WERI-Rb-1 (cell line): ENCODE results near the gene FBLN7.

Source experiments
- DNase-seq: peaks from one replicate; pipeline ENCODE4 v3.0.0-alpha.2; 2020
- H3K27ac ChIP-seq: fragments of 250-450 bp; sonication (Bioruptor Pico); 2 replicates; pipeline ENCODE4 v1.5.1; 2020; ENCODE audit warnings: mild to moderate bottlenecking, moderate library complexity
- H3K27me3 ChIP-seq: fragments of 250-450 bp; sonication (Bioruptor Pico); 2 replicates; pipeline ENCODE4 v1.5.1; 2021; ENCODE audit warnings: mild to moderate bottlenecking, low read depth, moderate library complexity; ENCODE audit not compliant: insufficient read depth, severe bottlenecking
- H3K36me3 ChIP-seq: fragments of 250-450 bp; sonication (Bioruptor Pico); 2 replicates; pipeline ENCODE4 v1.5.1; 2020; ENCODE audit warnings: mild to moderate bottlenecking, moderate library complexity
- H3K4me3 ChIP-seq: 2 replicates; pipeline ENCODE4 v1.5.1; 2011; ENCODE audit warnings: low read depth, mild to moderate bottlenecking, control low read depth, low read length
- H3K9me3 ChIP-seq: fragments of 250-450 bp; sonication (Bioruptor Pico); 2 replicates; pipeline ENCODE4 v1.5.1; 2021; ENCODE audit warnings: mild to moderate bottlenecking, moderate library complexity; ENCODE audit not compliant: severe bottlenecking
- CTCF ChIP-seq: IDR thresholded peaks from 2 replicates; pipeline ENCODE4 v1.5.1; 2011; ENCODE audit warnings: low read depth, mild to moderate bottlenecking, control low read depth, inconsistent platforms, low read length

The FBLN7 gene

GRCh38 chr2:112162956-112163355, 24.8 kb downstream of the FBLN7 start:
- Histone ChIP-seq H3K27ac (no peak overlapping the region), H3K36me3 (no peaks in the 10 kb centered on the region), H3K9me3 (no peaks in the 10 kb centered on the region), H3K4me3 (no peak overlapping the region), H3K27me3 (no peaks in the 10 kb centered on the region)
- DNase-seq, result no peak
- TF ChIP-seq CTCF, result no peak

DNA sequence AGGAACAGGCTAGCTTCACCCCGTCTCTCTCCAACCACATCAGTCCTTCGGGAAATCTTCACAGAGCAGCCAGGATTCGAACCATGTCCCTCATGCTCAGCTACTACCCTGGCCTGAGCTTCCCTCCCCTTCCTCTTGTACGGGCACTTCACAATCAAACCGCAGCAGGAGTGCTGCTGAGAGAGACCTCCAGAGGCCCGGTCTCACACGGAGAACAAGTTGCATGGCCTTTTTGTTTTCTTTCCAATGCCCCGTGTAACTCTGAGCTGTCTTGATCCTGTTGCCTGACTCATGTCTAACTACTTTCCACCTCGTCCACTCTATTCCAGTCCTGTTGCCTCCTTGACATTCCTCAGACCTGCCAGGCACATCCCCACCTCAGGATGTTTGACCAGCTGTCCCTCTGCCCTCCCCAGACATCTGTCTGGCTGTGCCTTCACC, 25.4 kb downstream of the FBLN7 start:
- Histone ChIP-seq H3K4me3 (no peak overlapping the region), H3K36me3 (no peaks in the 10 kb centered on the region), H3K27me3 (no peaks in the 10 kb centered on the region), H3K27ac (no peak overlapping the region), H3K9me3 (no peaks in the 10 kb centered on the region)
- DNase-seq, result no peak
- no peak for TF ChIP-seq CTCF

DNA sequence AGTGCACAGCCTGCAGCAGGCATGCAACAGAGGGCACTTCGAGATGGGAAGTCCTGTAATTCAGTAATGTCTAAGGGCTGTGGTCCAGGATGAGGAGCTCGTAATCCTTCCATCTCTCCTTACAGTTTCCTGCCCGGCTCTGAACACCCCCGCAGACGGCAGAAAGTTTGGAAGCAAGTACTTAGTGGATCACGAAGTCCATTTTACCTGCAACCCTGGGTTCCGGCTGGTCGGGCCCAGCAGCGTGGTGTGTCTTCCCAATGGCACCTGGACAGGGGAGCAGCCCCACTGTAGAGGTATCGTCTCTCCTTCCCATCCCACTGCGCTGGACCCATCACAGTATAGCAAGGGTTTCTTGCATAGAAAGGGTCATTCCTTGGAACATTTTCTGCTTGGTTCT, 26.7 kb downstream of the FBLN7 start:
- DNase-seq, result no peak
- H3K27me3 ChIP-seq, result no peaks in the 10 kb centered on the region
- no peak for TF ChIP-seq CTCF

GRCh38 chr2:112165296-112165695, 27.1 kb downstream of the FBLN7 start:
- no peaks in the 10 kb centered on the region for H3K9me3 ChIP-seq
- DNase-seq, result no peak
- no peak overlapping the region for H3K4me3 ChIP-seq
- no peaks in the 10 kb centered on the region for H3K36me3 ChIP-seq
- H3K27me3 ChIP-seq, result no peaks in the 10 kb centered on the region
- no peak for TF ChIP-seq CTCF
- H3K27ac ChIP-seq, result no peak overlapping the region

More for the DNA sequence above, 26.7 kb downstream of the FBLN7 start:
- Histone ChIP-seq H3K4me3 (no peak overlapping the region), H3K36me3 (no peaks in the 10 kb centered on the region), H3K27ac (no peak overlapping the region), H3K9me3 (no peaks in the 10 kb centered on the region)

DNA sequence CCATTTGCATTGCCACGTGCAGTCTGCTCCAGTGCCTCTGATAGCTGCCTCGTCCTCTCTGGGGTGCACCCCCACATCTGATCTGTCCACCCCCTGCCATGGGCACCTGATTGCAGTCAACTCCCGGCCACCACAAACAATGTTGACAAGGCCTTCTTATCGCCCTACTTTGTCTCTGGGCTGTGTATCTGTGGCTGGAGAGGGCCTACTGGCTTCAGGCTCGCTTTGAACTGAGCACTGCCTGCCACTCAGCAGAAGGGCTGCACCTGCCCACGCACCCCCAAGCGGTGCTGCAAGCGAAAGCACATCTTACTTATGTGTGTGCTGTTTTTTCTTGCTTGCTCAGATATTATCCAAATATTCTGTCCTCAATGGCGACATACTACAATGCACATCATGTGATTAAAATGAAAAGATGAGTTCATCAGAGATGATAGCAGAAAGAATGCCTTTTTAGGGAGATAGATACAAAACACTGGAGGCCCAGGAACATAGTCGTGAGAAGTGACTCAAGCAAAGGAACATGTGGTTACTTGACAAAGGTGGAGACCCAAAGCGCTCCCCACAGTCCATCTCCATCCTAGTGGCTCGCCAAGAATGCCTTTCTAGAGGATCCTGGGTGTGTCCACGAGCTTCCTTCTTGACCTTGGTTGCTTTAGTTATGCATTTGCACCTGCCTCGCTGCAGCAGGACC, 28.8 kb downstream of the FBLN7 start:
- no peak for TF ChIP-seq CTCF
- no peak for DNase-seq
- H3K36me3 ChIP-seq, result no peaks in the 10 kb centered on the region
- H3K4me3 ChIP-seq, result no peak overlapping the region
- H3K27me3 ChIP-seq, result no peaks in the 10 kb centered on the region
- no peak overlapping the region for H3K27ac ChIP-seq
- H3K9me3 ChIP-seq, result no peaks in the 10 kb centered on the region
